ENCODE results near the gene FAF1.

The FAF1 gene

GRCh38 chr1:50430010-50430405 lies 530.1 kb downstream of the FAF1 start:
- no peak overlapping the region for H3K4me3 ChIP-seq (replicated peaks; ENCODE audit: low read depth, low read length)
- no peak for DNase-seq (ENCODE audit: extremely low read depth, insufficient read length)
- no peaks in the 10 kb centered on the region; the same call in none of the 2 replicates for H3K27me3 ChIP-seq (replicated peaks; ENCODE audit: control insufficient read depth, insufficient read depth, low read length)
- no peak for TF ChIP-seq CTCF (IDR thresholded peaks at IDR 0.05; ENCODE audit: insufficient read depth, low read length, poor library complexity, severe bottlenecking)
- no peaks in the 10 kb centered on the region for H3K36me3 ChIP-seq (ENCODE audit: control insufficient read depth, insufficient read depth, low read length)

GRCh38 chr1:50427818-50428779 lies 532.0 kb downstream of the FAF1 start:
- no peak for DNase-seq (ENCODE audit: extremely low read depth, insufficient read length)
- H3K4me3 ChIP-seq (replicated peaks; ENCODE audit: low read depth, low read length): no peak overlapping the region
- TF ChIP-seq CTCF (IDR thresholded peaks at IDR 0.05; ENCODE audit: insufficient read depth, low read length, poor library complexity, severe bottlenecking): no peak
- H3K36me3 ChIP-seq (ENCODE audit: control insufficient read depth, insufficient read depth, low read length): no peaks in the 10 kb centered on the region
- H3K27me3 ChIP-seq (replicated peaks; ENCODE audit: control insufficient read depth, insufficient read depth, low read length): no peaks in the 10 kb centered on the region; the same call in none of the 2 replicates

- no peak for TF ChIP-seq CTCF (IDR thresholded peaks at IDR 0.05; ENCODE audit: insufficient read depth, low read length, poor library complexity, severe bottlenecking)
- Histone ChIP-seq H3K36me3 (ENCODE audit: control insufficient read depth, insufficient read depth, low read length) (no peaks in the 10 kb centered on the region), H3K27me3 (replicated peaks; ENCODE audit: control insufficient read depth, insufficient read depth, low read length) (peaks cover 2% of the 10 kb centered on the region), H3K4me3 (replicated peaks; ENCODE audit: low read depth, low read length) (no peak overlapping the region)
- no peak for DNase-seq (ENCODE audit: extremely low read depth, insufficient read length)
Measured at GRCh38 chr1:50427086-50427817, 532.8 kb downstream of the FAF1 start.

GRCh38 chr1:50426702-50427085 lies 533.4 kb downstream of the FAF1 start:
- Histone ChIP-seq H3K27me3 (replicated peaks; ENCODE audit: control insufficient read depth, insufficient read depth, low read length) (peaks cover 2% of the 10 kb centered on the region), H3K4me3 (replicated peaks; ENCODE audit: low read depth, low read length) (no peak overlapping the region), H3K36me3 (ENCODE audit: control insufficient read depth, insufficient read depth, low read length) (no peaks in the 10 kb centered on the region)
- no peak for DNase-seq (ENCODE audit: extremely low read depth, insufficient read length)
- TF ChIP-seq CTCF (IDR thresholded peaks at IDR 0.05; ENCODE audit: insufficient read depth, low read length, poor library complexity, severe bottlenecking): no peak

GRCh38 chr1:50426108-50426700 lies 533.9 kb downstream of the FAF1 start:
- no peak for TF ChIP-seq CTCF (IDR thresholded peaks at IDR 0.05; ENCODE audit: insufficient read depth, low read length, poor library complexity, severe bottlenecking)
- no peak for DNase-seq (ENCODE audit: extremely low read depth, insufficient read length)
- no peaks in the 10 kb centered on the region for H3K36me3 ChIP-seq (ENCODE audit: control insufficient read depth, insufficient read depth, low read length)
- H3K4me3 ChIP-seq (replicated peaks; ENCODE audit: low read depth, low read length): no peak overlapping the region
- peaks cover 2% of the 10 kb centered on the region; the same call in 1 of the 2 replicates for H3K27me3 ChIP-seq (replicated peaks; ENCODE audit: control insufficient read depth, insufficient read depth, low read length)
